ENCODE results near the gene PLXNA2.

The PLXNA2 gene

DNA sequence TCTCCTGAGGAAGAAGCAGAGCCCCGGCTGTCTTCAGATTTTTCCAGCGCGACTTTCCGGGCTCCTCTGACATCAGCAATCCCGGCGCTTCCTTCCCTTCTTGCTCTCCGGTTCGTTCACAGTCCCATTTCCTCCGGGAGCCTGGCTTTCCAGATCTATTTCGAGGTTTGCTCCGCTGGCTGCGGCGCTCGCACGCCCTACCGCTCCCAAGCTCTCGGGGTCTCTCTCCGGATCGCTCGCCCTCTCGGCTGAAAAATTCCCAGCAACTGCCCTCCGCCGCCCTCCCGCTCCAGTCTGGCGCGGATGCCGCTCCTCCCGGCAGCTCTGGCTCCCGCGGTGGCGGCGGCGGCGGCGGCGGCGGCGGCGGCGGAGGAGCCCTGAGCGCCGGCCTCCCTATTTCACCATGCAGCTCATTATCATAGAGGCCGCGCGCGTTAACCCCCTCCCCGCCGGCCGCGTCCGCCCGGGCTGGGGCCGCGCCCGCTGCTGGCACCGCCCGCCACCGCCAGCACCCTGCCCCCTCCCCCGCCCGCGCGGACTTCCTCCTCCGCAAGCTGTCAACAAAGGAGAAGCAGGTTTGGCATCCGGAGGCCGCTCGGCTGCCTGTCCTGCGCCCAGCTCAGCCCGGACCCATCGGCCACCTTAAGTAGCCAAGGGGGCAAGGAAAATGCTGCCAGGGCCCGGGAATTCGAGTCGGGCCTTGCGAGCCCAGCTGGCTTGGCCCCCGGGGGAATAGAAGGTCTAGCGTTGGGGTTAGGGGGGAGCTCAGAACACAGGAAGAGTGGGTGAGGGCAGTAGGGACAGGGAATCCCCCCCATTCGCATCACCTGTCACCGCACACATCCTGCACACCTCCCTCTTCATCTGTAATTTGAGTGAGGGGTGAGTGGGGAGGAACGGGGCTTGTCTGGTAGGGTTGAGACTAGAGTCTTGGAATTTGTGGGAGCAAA lies at the start of gene PLXNA2:
Gene PLXNA2 (minus strand): TSS at position 418 of the 950 bp plus-strand sequence. CDS start 26,462 bp downstream, outside the sequence.
- peak; percentile 16 for DNase-seq (ENCODE audit: low read depth)

GRCh38 chr1:208292908-208293307 lies 48.7 kb upstream of the PLXNA2 start:
- DNase-seq (ENCODE audit: low read depth): no peak

DNA sequence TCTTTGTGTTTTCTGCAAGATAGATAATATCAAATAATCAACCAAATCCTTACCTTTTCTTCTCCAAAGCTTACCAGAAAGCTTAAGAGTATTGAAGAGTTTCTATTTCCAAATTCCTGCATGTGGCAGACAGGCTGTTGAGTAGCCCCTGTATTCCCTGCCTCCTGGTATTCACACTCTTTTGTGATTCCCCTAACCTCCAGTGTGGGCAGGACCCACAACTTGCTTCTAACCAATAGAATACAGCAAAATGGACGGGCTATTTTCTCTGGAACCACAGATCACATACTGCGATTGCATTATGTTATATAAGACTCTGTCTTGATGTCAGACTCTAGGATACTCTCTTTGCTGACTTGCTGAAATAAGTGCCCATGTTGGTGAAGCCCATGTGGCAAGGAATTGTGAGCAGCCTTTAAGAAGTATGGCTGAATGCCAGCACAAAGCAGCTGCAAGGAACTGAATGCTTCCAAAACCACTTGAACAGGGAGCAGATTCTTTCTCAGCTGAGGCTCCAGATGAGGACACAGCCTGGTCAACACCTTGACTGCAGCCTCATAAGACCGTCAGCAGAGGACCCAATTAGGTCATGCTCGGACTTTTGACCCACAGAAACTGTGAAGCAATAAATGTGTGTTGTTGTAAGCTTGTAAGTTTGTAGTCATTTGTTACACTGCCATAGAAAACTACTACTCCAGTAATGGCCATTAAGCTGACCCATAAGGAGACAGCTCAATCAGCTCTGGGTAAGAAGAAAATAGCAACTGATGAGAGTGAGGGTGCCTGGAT lies 47.9 kb upstream of the PLXNA2 start:
- DNase-seq (ENCODE audit: low read depth): no peak

- no peak for DNase-seq (ENCODE audit: low read depth)
These were observed 46.9 kb upstream of the PLXNA2 start for GRCh38 chr1:208291129-208291528.

DNA sequence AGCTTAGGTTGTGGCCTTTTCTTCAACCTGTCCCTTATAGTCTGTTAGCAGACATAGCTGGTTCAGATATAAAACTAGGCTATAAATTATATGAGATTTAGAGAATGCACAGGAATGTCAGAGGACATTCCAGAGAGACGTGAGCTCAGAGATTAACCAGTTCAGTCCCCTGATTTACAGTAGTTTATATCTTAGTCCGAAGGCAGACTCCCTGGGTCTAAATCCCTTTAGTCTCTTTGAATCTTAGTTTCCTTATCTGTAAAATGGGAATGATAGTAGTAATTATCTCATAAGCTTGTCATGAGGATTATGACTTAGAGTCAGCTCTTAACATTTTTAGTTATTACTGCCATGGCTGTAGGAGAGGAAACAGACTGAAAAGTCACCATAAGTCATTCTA lies 45.5 kb upstream of the PLXNA2 start:
- DNase-seq (ENCODE audit: low read depth): no peak

DNA sequence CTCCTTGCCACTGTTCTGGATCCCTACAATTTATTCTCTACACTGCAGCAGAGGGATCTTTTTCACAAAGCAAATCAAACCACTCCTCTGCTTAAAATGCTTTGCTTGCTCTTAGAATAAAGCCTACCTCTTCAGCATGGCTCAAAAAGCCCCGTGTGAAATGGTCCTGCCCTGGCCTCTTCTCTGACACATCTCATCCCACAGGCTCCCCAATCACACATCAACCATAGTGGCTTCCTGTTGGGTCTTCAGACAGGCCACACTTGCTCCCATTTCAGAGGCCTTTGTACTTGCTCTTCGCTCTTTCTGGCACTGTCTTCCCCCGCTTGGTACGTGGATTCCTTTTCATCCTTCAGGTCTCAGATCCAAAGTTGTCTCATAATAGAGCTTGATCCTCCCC lies 44.3 kb upstream of the PLXNA2 start:
- no peak for DNase-seq (ENCODE audit: low read depth)

- no peak for DNase-seq (ENCODE audit: low read depth)
These were observed 36.7 kb upstream of the PLXNA2 start for GRCh38 chr1:208280681-208281450.

DNA sequence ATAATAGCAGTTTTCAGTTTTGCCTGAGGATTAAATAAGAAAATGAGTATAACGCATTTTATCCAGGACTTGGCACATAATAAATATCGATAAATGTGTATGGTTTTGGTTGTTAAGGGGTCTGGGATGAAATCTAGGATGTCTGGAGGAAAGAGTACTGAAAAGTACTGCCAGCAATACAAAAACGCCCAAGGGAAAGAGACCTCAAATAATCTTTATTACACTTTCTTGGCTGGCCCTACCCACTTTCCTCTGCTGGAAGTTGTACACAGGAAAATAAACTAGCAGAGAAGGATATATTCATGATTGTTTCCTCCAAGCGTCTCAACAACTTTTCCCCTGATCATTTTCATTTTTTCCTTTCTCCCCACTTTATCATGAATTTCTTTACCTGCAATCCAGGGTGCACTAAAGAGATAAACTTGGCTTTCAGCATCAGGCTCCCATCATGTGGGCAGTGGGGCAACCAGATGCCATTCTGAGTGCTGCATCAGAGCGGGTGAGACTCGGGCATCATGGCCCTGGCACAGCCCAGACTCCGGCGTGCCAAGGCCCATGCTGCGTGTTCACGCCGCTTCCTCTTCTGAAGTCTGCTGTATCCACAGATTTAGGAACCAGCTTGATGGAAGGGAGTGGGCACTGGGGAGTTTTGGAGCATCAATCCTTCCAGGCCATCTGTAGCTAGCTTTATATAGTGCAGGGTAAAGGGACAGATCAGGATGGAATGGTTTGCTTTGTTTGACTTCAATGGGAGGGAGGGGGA lies 35.8 kb upstream of the PLXNA2 start:
- DNase-seq (ENCODE audit: low read depth): no peak

GRCh38 chr1:208278638-208279037 lies 34.5 kb upstream of the PLXNA2 start:
- DNase-seq (ENCODE audit: low read depth): no peak

GRCh38 chr1:208276757-208277435 lies 32.7 kb upstream of the PLXNA2 start:
- no peak for DNase-seq (ENCODE audit: low read depth)

- no peak for DNase-seq (ENCODE audit: low read depth)
These were observed 30.9 kb upstream of the PLXNA2 start for GRCh38 chr1:208275083-208275482.

- DNase-seq (ENCODE audit: low read depth): no peak
These were observed 29.3 kb upstream of the PLXNA2 start for GRCh38 chr1:208273386-208274017.

DNA sequence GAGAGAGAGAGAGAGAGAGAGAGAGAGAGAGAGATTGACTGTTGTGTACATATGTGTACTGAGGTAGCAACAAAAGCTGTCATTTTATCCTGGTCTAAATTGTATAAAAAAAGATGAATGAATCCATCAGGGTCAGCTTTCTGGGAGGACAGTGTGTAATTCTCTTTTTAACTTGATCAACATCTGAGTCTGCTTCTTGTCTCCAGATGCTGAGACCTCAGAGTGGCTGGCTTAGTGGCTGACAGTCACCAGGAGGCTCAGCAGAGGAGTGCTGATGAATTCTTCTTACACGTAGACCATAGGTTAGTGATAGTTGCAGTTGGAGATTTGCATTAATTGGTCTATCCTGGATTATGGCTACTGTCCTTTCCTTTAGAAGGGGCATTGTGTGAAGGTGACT lies 28.5 kb upstream of the PLXNA2 start:
- no peak for DNase-seq (ENCODE audit: low read depth)

GRCh38 chr1:208272311-208272710 lies 28.1 kb upstream of the PLXNA2 start:
- DNase-seq (ENCODE audit: low read depth): no peak

GRCh38 chr1:208271236-208271635 lies 27.1 kb upstream of the PLXNA2 start:
- DNase-seq (ENCODE audit: low read depth): no peak

DNA sequence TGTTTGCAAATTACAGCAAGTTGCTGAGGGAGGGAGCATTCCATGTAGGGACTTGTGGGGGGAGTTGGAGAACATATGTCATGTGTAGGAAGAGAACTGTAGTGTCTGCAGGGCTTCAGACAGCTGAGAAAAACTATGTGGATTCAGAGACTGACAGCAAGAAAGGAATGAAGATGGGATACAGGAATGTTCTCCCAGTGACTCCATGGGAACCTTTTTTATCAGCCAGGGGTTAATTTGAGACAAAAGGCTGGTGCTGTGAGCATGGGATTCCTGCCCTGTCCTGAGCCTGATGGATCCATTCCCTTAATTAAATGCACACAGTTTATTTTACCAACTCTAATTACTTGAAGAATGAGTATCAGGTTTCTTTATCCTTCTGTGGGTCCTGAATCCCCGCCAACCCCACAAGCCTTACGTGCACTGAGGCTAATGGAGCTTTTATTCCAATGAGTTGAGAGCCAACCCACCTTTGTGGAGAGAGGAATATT lies 26.5 kb upstream of the PLXNA2 start:
- no peak for DNase-seq (ENCODE audit: low read depth)

DNA sequence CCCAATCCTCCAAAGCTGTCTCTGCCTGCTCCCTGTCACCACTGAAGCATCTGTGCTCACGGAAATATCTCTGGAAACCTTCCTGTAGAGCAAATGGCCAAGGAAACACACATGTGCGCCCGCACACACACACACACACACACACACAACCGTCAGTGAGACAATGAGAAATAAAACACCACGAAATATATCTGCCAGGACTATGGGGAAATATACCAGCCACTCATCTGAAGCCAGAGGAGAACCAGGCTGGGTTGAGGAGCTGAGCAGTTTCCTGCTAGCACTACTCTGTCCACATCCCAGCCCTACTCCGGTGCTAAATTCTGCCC lies 25.1 kb upstream of the PLXNA2 start:
- DNase-seq (ENCODE audit: low read depth): no peak

GRCh38 chr1:208268541-208269337 lies 24.6 kb upstream of the PLXNA2 start:
- no peak for DNase-seq (ENCODE audit: low read depth)

GRCh38 chr1:208265525-208265924 lies 21.3 kb upstream of the PLXNA2 start:
- DNase-seq (ENCODE audit: low read depth): no peak

DNA sequence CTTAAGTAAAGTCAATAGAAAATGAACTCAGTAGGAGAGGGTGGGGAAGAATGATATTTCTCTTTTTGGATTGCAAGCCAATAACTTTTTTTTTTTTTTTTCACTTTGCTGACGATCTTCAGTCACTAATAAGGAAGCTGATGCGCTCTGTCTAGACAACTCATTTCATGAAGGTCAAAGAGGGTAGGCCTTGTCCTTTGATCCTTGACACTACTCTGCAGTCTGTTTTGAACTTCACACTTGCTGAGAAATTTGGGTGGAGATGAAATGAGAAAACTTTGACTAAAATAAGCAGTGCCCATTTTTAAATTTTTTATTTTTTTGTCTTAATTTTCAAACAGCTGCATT lies 20.9 kb upstream of the PLXNA2 start:
- DNase-seq (ENCODE audit: low read depth): no peak
